GM21737 (cell line): ENCODE results near the gene POU2AF2.
"Not testable (repeated sequence)": the region's sequence is repeated elsewhere in the genome, so short reads cannot be mapped to it uniquely, and the experiment has no call there.

ENCODE experiments used
- ATAC-seq: cut with Tn5 transposase; IDR thresholded peaks from one replicate; pipeline ENCODE4 v1.9.1; 2021; ENCODE audit warnings: mild to moderate bottlenecking, moderate library complexity; ENCODE audit not compliant: unreplicated experiment

The POU2AF2 gene

GRCh38 chr11:111301004-111301841 lies 55.7 kb downstream of the POU2AF2 start:
- no peak for ATAC-seq

- no peak for ATAC-seq
These were observed 56.3 kb downstream of the POU2AF2 start for GRCh38 chr11:111301842-111302118.

GRCh38 chr11:111302298-111302697 lies 56.8 kb downstream of the POU2AF2 start:
- no peak for ATAC-seq

GRCh38 chr11:111303461-111303860 lies 57.9 kb downstream of the POU2AF2 start:
- no peak for ATAC-seq

GRCh38 chr11:111305162-111305802 lies 59.8 kb downstream of the POU2AF2 start:
- no peak for ATAC-seq

- no peak for ATAC-seq
These were observed 60.4 kb downstream of the POU2AF2 start for GRCh38 chr11:111305876-111306275.

GRCh38 chr11:111306321-111306720 lies 60.8 kb downstream of the POU2AF2 start:
- ATAC-seq: no peak

GRCh38 chr11:111307472-111308108 lies 62.1 kb downstream of the POU2AF2 start:
- no peak for ATAC-seq

GRCh38 chr11:111308140-111308539 lies 62.6 kb downstream of the POU2AF2 start:
- no peak for ATAC-seq

- ATAC-seq: no peak
These were observed 63.8 kb downstream of the POU2AF2 start for GRCh38 chr11:111309215-111309915.

- no peak for ATAC-seq
These were observed 64.6 kb downstream of the POU2AF2 start for GRCh38 chr11:111310088-111310487.

GRCh38 chr11:111310723-111311122 lies 65.2 kb downstream of the POU2AF2 start:
- no peak for ATAC-seq

GRCh38 chr11:111312076-111312475 lies 66.6 kb downstream of the POU2AF2 start:
- ATAC-seq: no peak

GRCh38 chr11:111319296-111319695 lies 73.8 kb downstream of the POU2AF2 start:
- no peak for ATAC-seq

- ATAC-seq: not testable (repeated sequence)
These were observed 74.7 kb downstream of the POU2AF2 start for GRCh38 chr11:111320199-111320598.

GRCh38 chr11:111320728-111321568 lies 75.4 kb downstream of the POU2AF2 start:
- no peak for ATAC-seq

GRCh38 chr11:111322534-111322933 lies 77.0 kb downstream of the POU2AF2 start:
- ATAC-seq: no peak

- no peak for ATAC-seq
These were observed 78.8 kb downstream of the POU2AF2 start for GRCh38 chr11:111324277-111324720.

GRCh38 chr11:111325259-111325658 lies 79.7 kb downstream of the POU2AF2 start:
- no peak for ATAC-seq

GRCh38 chr11:111326824-111327223 lies 81.3 kb downstream of the POU2AF2 start:
- no peak for ATAC-seq
